Stimulated activated CD4-positive, alpha-beta T cell treated with anti-CD3 and anti-CD28 coated beads, TNF-alpha, amount 100 ng/mL, for 48 hours (primary cell): ENCODE data around the gene AADACL2.
"Not testable (repeated sequence)": the region's sequence is repeated elsewhere in the genome, so short reads cannot be mapped to it uniquely, and the experiment has no call there.

Experiments
- DNase-seq, 3 donors: peaks; one replicate each; pipeline ENCODE4 v3.0.0-alpha.2; 2020; ENCODE audit warnings: low read depth in 3 of 3

Gene AADACL2, protein sequence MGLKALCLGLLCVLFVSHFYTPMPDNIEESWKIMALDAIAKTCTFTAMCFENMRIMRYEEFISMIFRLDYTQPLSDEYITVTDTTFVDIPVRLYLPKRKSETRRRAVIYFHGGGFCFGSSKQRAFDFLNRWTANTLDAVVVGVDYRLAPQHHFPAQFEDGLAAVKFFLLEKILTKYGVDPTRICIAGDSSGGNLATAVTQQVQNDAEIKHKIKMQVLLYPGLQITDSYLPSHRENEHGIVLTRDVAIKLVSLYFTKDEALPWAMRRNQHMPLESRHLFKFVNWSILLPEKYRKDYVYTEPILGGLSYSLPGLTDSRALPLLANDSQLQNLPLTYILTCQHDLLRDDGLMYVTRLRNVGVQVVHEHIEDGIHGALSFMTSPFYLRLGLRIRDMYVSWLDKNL

DNA sequence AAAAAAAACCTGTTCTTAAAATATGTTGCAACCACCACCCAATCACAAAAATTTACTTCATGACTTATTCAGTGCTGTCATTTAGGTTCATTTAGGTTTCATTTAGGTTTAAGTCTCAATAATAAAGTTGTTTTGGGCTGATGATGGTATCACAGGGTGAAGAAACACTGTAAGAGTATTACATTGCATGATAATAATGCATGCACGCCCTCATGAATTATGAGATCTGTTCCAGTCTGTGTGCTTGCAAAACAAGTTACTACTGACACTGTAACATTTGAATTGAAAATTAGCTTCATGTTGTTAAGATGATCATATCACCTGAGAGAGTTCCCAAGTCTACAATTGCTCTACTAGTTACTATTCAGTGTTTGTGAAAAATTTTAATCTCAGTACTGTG is at the start of gene AADACL2:
AADACL2 (plus strand) TSS at position 315 of the 400 bp plus-strand sequence. CDS start 109 bp downstream, outside the sequence.
- no peak for DNase-seq

DNA sequence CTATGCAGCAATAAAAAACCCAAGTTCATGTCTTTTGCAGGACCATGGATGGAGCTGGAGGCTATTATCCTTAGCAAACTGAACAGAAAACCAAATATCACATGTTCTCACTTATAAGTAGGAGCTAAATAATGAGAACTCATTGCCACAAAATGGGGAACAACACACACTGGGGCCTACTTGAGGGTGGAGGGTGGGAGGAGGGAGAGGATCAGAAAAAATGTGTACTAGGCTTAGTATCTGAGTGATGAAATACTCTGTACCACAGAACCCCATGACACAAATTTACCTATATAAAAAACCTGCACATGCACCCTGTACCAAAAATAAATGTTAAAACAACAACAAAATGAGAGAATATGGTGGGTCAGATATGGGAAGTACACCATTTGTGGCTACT is 49.6 kb upstream of the AADACL2 start:
- DNase-seq = no peak

DNA sequence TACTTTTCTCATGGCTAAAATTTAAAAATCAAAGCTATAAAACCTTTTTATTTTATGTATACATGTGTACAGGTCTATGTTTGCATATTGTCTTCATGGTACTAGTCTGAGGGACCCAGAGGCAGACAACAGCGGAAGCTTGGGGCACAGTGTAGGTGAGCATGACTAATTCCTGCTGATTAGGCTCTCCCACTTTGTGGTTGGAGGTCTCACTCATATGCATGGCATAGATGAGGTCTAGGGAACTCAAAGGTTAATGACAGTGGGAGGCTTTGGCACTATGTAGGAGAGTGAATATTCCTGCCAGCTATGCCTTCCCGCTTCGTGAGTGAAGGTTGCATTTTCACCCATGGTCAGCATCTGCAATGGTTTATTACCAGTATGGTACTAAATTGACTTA is 47.5 kb upstream of the AADACL2 start:
- DNase-seq = no peak

DNA sequence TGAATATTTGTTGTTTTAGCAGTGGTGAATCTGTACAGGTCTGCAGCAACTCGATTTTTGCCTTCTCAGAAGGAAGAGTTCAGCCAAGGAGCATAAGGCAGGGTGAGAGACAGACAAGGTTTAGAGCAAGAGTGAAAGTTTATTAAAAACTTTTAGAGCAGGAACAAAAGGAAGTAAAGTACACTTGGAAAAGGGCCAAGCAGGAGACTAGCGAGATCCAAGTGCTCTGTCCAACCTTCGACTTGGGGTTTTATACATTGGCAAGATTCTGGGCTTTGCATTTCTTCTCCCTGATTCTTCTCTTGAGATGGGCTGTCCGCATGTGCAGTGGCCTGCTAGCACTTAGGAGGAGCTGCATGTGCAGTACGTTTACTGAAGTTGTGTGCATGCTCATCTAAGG is 46.7 kb upstream of the AADACL2 start:
- no peak for DNase-seq

DNA sequence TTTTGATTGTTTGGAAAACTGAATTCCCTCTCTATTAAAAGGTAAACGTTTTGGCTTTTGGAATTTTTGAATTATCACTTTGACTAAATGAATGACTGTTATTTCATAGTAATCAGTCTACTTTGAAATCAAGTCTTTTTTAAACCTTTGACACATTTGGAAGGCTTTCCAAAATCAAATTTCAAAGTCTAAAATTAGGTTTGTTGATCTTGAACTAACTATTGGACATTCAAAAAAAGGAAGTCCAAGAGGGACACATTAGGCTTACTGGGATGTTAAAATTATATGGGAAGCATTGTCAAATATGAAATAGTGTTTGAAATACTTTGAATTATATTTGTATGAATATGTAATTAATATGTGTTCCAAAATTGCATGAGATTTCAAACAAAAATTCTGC is 45.2 kb upstream of the AADACL2 start:
- DNase-seq = no peak

DNA sequence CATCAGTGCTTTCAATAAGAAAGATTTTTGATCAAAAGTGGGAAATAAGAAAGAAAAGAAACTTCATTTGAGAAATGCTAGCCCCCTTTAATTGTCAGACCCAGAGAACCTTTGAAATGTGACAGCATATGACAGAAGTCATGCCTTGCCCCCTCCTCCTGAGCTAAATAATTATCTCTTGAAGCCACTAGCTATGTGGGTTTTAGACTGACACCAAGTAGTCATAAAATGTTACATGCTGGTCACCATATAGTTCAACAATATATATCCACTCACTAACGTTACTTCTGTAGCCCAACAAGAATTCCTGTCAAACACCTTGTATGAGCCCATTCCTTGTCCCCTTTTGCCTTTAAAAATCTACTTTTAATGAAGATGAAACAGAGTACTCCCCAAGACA is 43.1 kb upstream of the AADACL2 start:
- no peak for DNase-seq

DNA sequence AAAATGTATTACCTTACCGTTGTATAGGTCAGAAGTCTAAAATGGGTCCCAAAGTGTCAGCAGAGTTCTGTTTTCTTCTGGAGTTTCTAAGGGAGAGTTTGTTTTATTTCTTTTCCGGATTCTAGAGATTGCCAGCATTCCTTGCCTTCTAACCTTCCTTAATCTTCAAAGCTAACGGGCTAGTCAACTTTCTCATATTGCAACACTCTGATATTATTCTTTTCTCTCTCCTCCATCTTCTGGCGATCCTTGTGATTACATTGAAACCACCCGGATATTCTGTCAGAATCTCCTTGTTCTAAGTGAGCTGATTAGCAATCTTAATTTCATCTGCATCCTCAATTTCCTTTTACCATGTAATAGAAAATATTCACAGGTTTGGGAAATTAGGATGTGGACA is 36.2 kb upstream of the AADACL2 start:
- no peak for DNase-seq

DNA sequence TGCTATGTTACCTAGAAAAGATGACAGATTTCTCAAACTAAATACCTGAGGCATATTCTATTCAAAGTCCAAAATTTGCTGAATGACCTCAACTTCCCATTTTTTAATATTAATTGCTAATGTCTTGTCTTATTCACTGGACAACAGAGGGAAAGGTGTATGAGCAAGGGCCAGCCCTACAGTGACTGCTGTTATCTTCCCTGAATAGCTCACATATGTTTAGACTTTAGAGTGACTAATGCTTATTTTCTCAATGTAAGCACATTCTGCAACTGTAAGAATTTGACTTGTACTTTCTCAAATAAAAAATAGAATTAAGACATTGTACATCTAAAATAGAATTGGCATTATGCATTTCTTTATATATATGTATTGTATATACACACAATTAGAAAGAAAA is 26.5 kb upstream of the AADACL2 start:
- no peak for DNase-seq

DNA sequence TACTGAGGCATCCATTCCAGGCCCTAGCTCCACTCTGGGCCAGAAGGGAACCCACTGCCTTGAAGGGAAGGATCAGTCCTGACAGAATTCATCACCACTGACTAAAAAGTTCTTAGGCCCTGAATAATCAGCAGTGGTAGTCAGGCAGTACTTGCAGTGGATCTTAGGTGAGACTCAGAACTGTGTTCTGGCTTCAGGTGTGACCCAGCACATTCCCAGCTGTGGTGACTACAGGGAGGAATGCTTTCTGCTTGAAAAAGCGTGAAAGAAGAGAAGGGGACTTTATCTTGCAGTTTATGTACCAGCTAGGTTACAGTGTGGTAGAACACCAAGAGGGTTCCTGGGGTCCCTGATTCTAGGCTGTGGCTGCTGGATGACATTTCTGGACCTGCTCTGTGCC is 24.9 kb upstream of the AADACL2 start:
- no peak for DNase-seq

DNA sequence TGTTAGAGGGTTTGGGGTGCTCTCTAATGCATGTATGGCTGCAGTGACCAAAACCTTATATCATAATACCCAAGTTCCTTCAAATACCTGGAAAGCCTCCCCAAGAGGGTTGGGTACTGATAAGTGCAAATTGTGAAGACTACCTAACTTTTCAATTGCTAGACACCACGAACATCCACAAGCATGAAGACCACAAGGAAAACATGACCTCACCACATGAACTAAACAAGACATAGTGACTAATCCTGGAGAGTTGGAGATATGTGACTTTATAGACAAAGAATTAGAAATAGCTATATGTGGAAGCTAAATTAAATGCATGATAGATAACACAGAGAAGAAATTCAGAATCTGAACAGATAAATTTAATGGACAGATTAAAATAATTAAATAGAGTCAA is 23.9 kb upstream of the AADACL2 start:
- DNase-seq = no peak

DNA sequence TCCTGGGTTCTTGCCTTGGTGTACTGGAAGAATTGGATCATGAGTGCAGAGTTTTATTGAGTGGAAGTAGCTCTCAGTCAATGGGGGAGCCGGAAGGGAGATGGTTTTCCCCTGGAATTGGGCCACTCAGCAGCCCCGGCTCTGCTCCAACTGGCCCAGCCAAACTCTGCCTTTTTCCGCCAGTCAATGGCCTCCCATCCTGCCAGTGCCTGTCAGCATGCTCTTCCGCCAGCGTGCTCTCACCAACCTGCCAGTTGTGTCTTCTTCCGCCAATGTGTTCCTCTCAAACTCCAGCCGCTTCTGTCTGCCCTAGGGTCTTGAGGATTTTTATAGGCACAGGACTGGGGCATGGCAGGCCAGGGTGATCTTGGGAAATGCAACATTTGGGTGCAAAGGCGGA is 12.4 kb upstream of the AADACL2 start:
- no peak for DNase-seq

DNA sequence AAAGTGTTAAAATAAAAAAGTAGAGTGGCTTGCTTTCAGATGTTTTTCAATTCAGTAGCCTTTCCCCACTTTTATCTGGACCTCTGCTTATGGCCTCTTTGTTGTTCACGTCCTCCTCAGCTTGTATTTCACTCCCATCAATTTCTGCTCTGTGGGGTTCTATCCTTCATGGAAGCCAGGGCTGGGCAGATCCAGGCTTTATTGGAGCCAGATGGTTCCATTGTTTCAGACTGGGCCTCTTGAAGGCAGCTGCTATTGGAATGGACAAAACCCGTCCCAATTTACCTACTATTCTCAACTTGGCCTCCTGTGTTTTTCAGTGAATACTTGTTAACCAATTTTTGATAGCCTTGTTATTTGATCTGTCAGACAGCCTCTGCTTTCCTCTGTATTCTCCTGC is 10.9 kb upstream of the AADACL2 start:
- DNase-seq = no peak

DNA sequence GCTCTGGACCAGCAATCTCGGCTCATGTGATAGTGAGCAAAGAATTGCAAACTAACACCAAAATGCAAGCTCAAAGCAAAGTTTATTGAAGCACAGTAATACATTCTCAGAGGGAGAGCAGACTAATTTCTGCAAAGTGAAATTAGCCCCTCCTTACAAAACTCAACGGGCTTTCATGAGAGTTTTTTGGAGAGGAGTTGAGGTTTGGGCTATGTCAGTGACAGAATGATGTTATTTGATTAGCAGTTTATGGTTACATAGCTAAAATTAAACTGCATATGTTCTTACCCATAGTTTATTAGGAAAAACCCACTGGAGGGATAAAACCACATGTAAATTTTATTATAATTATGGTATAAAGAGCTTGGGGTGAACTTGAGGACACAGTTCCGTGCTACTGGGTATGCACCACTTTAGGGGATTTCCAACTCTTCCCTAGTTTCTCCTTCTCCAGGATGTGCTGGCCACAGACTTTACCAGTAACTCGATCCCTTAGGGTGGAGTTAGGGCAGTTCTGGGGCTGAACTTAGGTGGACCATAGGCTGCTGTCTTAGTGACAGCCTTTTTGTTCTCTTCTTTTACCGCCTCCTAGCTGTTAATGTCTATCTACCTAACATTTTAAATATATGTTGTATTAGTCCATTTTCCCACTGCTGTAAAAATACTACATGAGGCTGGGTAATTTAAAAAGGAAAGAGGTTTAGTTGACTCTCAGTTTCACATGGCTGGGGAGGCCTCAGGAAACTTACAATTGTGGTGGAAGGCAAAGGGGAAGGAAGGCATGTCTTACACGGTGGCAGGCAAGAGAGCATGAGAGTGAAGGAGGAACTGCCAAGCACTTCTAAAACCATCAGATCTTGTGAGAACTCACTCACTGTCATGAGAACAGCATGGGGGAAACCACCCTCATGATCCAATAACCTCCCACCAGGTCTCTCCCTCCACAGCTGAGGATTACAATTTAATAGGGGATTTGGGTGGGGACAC is 8.9 kb upstream of the AADACL2 start:
- no peak for DNase-seq

DNA sequence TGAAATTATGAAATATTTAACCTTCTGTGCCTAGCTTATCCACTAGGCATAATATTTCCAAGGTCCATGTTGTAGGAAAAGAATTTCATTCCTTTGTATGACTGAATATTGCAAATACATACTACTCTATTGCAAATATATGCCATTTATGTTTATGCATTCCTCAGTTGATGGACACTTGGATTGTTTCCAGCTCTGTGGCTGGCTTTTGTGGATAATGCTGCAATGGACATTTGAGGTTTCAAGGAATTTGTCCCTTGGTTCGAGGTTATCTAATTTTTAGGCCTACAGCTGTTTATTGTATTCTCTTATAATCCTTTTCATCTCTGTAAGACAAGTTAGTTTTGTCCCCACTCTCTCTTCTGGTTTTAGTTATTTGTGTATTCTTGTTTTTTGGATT is 7.7 kb upstream of the AADACL2 start:
- no peak for DNase-seq

DNA sequence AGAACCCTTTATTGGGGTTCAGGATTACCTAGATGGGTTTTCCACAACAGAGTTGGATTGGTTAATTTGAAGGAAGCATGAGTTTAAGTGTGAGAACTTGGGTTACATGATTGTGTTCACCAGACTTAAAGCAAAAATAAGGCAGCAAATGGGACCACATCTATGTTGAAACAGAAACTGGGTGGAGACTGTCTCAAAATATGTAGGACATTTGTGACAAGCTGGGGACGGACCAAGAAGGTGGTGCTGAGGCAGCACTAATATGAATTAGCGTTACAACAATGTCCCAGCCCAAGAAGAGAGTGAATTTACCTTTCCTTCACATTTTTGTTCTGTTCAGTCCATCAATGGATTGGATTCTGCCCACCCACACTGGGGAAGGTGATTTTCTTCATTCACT is 866 bp upstream of the AADACL2 start:
- no peak for DNase-seq

DNA sequence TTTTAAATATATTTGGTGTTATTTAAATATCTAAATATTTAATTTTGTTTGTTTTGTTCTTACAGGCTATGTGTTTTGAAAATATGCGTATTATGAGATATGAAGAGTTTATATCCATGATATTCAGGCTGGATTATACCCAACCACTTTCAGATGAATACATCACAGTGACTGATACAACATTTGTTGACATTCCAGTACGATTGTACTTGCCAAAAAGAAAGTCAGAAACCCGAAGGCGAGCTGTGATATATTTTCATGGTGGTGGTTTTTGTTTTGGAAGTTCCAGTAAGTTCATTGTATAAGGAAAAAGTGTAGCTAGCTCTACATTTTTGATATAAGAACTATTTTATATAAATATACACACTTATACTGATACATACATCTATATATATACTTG is 6.9 kb downstream of the AADACL2 start:
- DNase-seq = no peak

DNA sequence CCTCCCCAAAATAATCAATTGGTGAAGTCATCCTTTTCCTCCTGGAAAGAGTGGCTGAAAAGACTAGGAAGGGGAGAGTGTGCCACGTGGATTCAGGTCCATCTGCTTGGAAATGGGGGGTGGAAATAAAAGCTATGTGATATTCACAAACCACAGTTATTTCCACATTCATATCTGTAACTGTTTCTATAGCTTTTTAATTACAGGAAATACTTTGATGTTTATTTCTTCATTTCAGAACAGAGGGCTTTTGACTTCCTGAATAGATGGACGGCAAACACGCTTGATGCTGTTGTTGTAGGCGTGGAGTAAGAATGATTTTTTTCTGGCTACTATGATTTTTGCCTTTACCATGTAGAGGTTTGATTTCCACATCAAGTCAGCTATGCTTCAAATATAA is 10.1 kb downstream of the AADACL2 start:
- DNase-seq = no peak

DNA sequence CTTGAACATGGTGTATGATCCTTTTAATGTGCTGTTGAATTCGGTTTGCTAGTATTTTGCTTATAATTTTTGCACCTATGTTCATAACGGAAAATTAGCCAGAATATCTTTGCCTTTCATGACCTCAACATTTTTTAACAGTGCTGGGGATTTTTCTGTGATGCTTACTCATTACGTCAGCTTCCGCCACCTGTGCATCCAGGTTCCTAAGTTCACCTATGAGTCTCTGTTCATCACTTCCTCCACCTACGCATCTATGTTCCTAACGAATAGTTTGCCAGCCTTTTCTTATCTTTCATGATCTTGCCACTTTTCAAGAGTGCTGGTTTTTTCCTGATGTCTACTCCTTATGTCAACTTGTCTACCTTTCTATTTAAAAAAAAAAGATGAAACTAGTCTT is 16.5 kb downstream of the AADACL2 start:
- no peak for DNase-seq

DNA sequence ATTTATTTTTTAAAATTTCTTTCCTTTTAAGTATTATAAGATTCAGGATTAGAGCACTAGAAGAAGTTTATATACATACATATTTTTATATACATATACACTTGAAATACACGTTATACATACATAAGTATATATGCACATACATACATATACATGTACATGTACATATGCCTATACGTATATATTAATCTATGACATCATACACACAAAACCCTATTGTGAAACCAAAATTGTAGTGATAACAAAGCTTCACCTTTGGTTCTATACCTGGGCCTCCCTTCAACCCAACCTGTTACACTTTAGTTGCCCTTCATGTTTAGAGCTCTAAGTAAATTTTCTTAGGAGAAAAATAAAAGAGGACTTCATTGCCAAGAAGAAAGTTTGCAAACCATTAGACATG is 17.0 kb downstream of the AADACL2 start:
- no peak for DNase-seq

DNA sequence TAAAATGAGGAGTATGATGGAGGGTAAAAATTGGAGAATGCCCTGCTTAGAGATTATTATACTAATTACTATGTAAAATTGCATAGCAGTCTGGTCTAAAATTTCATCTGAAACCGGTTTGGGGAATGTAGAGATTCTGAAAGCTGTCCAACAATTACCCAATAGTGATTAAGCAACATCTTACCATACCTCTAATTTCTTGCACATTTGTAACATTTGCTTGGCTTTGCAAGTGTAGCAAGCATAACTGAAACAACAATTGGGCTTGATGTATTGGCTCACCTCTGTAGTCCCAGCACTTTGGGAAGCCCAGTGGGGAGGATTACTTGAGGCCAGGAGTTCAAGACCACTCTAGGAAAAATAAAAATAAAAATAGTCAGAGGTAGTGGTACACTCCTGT is 17.4 kb downstream of the AADACL2 start:
- DNase-seq = no peak

DNA sequence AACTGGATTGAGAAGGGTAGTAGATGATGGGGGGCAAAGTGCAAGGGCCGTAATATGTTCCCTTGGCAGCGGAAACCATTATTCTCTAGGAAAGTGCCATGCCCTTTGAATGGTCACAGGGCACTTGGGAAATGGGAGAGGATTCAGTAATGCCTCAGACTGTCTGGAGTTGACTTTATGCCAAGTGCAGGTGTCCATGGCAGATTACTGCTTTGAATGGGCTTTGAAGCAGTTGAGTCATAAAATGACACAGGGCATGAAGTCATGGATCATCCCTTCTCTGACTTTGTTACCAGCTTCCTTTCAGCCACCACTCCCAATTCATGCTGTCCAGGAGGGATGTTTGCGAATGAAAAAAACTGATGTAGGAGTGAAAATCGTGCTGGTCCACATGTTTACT is 20.1 kb downstream of the AADACL2 start:
- DNase-seq = no peak

DNA sequence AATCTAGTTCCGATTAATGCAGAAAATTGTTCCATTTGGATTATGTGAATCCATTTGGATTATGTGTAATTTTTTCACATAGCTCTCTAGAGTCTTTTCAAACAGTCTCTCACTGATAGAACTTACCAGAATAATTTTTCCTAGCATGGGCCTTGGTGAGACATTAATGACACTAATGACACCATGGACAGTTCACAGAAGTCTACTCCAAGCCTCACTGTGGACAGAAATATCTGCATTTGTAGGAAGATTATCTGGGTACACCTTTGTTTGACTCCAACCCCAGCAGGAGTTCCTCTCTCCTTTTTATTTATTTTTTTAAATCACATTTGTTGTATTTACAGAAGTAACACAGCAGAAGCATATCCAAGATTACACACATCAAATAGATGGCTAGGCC is 27.9 kb downstream of the AADACL2 start:
- DNase-seq = no peak

DNA sequence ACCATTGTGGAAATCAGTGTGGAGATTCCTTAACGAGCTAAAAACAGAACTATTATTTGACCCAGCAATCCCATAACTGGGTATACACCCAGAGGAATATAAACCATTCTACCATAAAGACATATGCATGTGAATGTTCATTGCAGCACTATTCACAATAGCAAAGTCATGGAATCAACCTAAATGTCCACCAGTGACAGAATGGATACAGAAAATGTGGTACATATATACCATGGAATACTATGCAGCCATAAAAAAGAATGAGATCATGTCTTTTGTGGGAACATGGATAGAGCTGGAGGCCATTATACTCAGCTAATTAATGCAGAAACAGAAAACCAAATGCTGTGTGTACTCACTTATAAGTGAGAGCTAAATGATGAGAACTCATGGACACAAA is 31.0 kb downstream of the AADACL2 start:
- not testable (repeated sequence) for DNase-seq
